Ovary (tissue), 3 donors: ENCODE measurements around the gene BRPF1.

Experiments
- POLR2A ChIP-seq: fragments of 450-650 bp; IDR thresholded peaks from one replicate; pipeline ENCODE4 v1.6.1; 2017; ENCODE audit warnings: antibody characterized with exemption, mild to moderate bottlenecking, moderate library complexity
- TF ChIP-seq, protein P1 (sequence below), 3 donors: fragments of 450-650 bp in 2 of 3; fragments of 200-600 bp in 1 of 3; IDR thresholded peaks; one replicate each; pipeline versions ENCODE4 v1.5.1 to v1.8.0; 2016 to 2022; ENCODE audit warnings: antibody characterized with exemption in 3 of 3, mild to moderate bottlenecking in 1 of 3
- donor health status: DM: no; HTN: no; CAD: no.

DNA sequence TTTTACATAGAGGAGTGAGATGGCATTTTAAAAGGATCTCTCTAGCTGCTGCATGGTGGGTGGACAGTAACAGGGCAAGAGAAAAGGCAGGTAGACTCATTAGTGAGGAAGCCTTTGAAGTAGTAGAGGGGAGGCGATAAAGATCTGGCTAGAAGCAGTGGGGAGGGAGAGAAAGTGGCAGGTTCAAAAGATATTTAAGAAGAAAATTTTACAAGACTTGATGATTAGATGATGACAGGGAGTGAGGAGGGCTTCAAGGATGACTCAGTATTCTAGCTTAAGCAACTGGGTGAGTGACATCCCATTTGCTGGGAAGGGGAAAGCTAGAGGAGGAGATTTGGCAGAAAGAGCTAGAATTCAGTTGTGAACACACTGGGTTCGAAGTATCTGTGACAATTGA is 3.8 kb upstream of the BRPF1 start:
- TF ChIP-seq, protein P1, sequence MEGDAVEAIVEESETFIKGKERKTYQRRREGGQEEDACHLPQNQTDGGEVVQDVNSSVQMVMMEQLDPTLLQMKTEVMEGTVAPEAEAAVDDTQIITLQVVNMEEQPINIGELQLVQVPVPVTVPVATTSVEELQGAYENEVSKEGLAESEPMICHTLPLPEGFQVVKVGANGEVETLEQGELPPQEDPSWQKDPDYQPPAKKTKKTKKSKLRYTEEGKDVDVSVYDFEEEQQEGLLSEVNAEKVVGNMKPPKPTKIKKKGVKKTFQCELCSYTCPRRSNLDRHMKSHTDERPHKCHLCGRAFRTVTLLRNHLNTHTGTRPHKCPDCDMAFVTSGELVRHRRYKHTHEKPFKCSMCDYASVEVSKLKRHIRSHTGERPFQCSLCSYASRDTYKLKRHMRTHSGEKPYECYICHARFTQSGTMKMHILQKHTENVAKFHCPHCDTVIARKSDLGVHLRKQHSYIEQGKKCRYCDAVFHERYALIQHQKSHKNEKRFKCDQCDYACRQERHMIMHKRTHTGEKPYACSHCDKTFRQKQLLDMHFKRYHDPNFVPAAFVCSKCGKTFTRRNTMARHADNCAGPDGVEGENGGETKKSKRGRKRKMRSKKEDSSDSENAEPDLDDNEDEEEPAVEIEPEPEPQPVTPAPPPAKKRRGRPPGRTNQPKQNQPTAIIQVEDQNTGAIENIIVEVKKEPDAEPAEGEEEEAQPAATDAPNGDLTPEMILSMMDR (IDR thresholded peaks at IDR 0.05): no peak
- TF ChIP-seq POLR2A: no peak
